ENCODE results near the gene APC2.

GRCh38 chr19:1518471-1518870 is 68.5 kb downstream of the APC2 start:
- TF ChIP-seq CTCF (optimal IDR thresholded peaks at IDR 0.05 in 1 of 3, IDR thresholded peaks at IDR 0.05 in 1 of 3, conservative IDR thresholded peaks at IDR 0.05 in 1 of 3; ENCODE audit: extremely low read depth in 1 of 3, insufficient read depth in 2 of 3, low read length in 3 of 3) = no peak
- no peak for TF ChIP-seq EZH2 (IDR thresholded peaks at IDR 0.05; ENCODE audit: low read length)
